HT1080 (cell line): ENCODE results near the gene SUPT3H. TPM values are rescaled to one million over a fixed set of nuclear protein-coding genes. Genes with fewer than 3 reads are reported as not detected.
"Not testable (repeated sequence)": the region's sequence is repeated elsewhere in the genome, so short reads cannot be mapped to it uniquely, and the experiment has no call there.

Experiments used
- DNase-seq: peaks from one replicate; pipeline ENCODE4 v3.0.0-alpha.2; 2015; ENCODE audit warnings: low read depth
- total RNA-seq: library from RNA; depleted of rRNA; stranded (reverse); fragments of >200 nt; shearing (Covaris generic); gene quantifications from 2 replicates; pipeline ENCODE4 v1.2.3, GENCODE V29; 2014

The SUPT3H gene
- total RNA-seq, 1 experiment from 2014 or later, result 9.1 TPM

GRCh38 chr6:45184937-45185336 is 192.8 kb downstream of the SUPT3H start:
- no peak for DNase-seq

GRCh38 chr6:45184040-45184439 is 193.7 kb downstream of the SUPT3H start:
- no peak for DNase-seq

- DNase-seq, result not testable (repeated sequence)
These were observed 201.4 kb downstream of the SUPT3H start for GRCh38 chr6:45176373-45176772.

GRCh38 chr6:45175272-45175671 is 202.5 kb downstream of the SUPT3H start:
- DNase-seq, result no peak

GRCh38 chr6:45174045-45174444 is 203.7 kb downstream of the SUPT3H start:
- no peak for DNase-seq

GRCh38 chr6:45171380-45171779 is 206.4 kb downstream of the SUPT3H start:
- no peak for DNase-seq

- DNase-seq, result no peak
These were observed 207.4 kb downstream of the SUPT3H start for GRCh38 chr6:45170309-45170708.

GRCh38 chr6:45169815-45170214 is 207.9 kb downstream of the SUPT3H start:
- DNase-seq, result no peak

- peak; percentile 5 for DNase-seq
These were observed 213.6 kb downstream of the SUPT3H start for GRCh38 chr6:45163952-45164766.

GRCh38 chr6:45160305-45160704 is 217.4 kb downstream of the SUPT3H start:
- DNase-seq, result no peak

- DNase-seq, result no peak
These were observed 221.7 kb downstream of the SUPT3H start for GRCh38 chr6:45156075-45156474.

- no peak for DNase-seq
These were observed 222.3 kb downstream of the SUPT3H start for GRCh38 chr6:45155341-45155894.

GRCh38 chr6:45154679-45155078 is 223.1 kb downstream of the SUPT3H start:
- DNase-seq, result no peak

- DNase-seq, result no peak
These were observed 228.9 kb downstream of the SUPT3H start for GRCh38 chr6:45148711-45149341.

GRCh38 chr6:45148278-45148677 is 229.5 kb downstream of the SUPT3H start:
- no peak for DNase-seq

GRCh38 chr6:45145658-45146057 is 232.1 kb downstream of the SUPT3H start:
- not testable (repeated sequence) for DNase-seq

GRCh38 chr6:45138765-45139164 is 239.0 kb downstream of the SUPT3H start:
- no peak for DNase-seq

- no peak for DNase-seq
These were observed 241.2 kb downstream of the SUPT3H start for GRCh38 chr6:45136495-45136894.

GRCh38 chr6:45132658-45133294 is 245.0 kb downstream of the SUPT3H start:
- DNase-seq, result no peak

- DNase-seq, result peak; percentile 5
These were observed 245.7 kb downstream of the SUPT3H start for GRCh38 chr6:45132059-45132458.

GRCh38 chr6:45129051-45129450 is 248.7 kb downstream of the SUPT3H start:
- DNase-seq, result no peak

GRCh38 chr6:45127185-45127584 is 250.5 kb downstream of the SUPT3H start:
- no peak for DNase-seq
